NCI-H2081 treated with DMSO at 0.1 percent for 48 hours (cell line): ENCODE data around the gene PRF1.
"Not testable (repeated sequence)": the region's sequence is repeated elsewhere in the genome, so short reads cannot be mapped to it uniquely, and the experiment has no call there.

Experiments used
- DNase-seq: peaks from one replicate; lab custom pipeline; 2025; lab: John Stamatoyannopoulos, UW

The PRF1 gene

DNA sequence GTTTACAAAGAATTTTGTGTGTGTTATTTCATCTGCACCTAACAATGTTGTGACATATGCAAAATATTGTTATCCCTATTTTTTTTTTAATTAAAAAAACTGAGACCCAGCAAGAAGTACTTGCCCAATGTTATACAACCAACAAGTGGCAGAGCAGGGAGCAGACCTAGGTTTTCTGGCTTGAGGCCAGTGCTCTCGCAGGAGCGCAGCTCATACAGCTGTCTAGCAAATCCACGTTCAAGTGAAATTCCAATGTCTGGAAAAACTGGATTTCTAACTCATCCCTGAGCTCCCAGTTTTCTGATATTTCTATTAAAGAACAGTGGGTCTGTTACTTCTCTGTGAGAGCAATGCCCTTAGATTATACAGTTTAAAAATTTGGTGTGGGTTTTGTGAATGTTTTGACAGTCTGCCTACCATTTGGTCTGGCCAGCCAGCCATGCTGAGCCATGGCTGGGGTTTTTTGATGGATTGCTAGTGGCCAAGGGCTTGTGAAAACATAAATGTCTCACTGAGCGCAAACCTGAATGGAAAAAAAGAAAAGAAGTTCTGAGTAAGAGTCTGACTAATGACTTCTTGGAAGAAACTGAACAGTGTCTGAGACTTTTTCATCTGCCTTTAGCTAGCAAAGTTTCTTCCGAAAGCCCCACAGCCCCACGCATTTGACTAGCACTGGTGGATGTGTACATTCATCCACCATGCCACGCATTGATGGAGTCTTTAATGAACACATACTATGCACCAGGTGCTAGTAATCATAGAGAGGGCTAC is 15.4 kb upstream of the PRF1 start:
- DNase-seq: no peak

DNA sequence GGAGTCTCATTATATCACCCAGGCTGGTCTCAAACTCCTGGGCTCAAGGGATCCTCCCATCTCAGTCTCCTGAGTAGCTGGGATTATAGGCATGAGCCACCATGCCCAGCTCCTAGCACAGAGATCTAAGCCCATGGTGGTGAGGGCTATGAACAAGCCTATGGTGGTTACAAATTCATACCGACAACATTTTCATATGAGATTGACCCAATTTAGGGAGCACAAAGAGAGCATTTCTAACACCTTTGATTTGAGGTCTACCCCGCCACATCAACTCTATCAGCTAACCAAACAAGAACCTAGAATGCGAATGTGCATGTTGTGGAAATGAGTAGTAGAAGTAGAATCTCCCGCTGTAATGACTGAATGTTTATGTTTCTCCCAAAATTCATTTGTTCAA is 14.2 kb upstream of the PRF1 start:
- DNase-seq: no peak

- no peak for DNase-seq
Measured at GRCh38 chr10:70615784-70616522, 13.4 kb upstream of the PRF1 start.

DNA sequence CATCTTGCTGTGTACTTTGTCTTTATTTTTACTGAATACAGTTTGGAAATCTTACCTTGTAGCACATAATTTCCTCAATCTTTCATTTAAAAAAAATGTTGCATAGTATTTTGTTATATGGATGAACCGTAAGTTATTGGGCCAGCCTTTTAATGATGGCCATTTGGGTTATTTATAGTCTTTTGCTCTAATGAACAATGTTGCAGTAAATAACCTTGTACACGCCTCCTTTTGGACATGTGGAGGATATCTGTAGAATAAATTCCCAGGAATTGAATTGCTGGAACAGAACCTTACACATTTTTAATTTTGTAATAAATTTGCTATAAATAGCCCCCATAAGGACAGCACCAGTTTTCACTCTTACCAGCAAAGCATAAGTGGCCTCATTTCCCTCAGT is 12.7 kb upstream of the PRF1 start:
- DNase-seq: no peak

- DNase-seq: not testable (repeated sequence)
Measured at GRCh38 chr10:70614364-70614763, 11.8 kb upstream of the PRF1 start.

GRCh38 chr10:70613941-70614340 is 11.4 kb upstream of the PRF1 start:
- DNase-seq: no peak

DNA sequence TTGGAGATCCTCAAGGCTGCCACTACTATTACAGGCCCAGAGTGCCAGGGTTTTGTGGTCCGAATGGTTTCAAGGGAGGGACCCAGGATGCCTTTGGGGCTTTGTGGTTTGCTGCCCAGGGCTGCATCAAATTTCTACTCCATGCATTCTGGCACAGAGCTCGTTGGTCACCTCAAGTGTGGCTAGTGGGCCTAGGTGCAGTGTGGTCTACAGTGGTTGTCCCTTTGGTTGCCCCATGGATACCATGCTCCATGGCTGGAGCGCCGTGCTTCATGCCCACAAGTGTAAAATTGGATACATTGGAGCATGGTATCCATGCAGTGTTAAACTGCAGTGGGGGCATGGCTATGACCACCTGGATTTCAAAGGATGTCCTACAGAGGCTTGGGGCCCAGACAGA is 5.4 kb upstream of the PRF1 start:
- no peak for DNase-seq

DNA sequence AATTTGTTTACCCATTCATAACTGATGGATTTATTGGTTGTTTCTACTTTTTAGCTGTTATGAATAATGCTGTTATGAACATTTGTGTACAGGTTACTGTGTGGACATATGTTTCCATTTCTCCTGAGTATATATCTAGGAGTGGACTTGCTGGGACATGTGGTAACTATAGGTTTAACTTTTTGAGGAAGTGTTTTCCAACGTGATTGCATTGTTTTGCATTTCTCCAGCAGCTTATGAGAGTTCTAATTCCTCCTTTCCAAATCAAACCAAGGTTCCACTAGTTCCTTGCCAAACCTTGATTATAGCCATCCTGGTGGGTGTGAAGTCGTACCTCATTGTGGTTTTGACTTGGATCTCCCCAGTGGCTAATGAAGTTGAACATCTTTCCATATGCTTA is 2.6 kb upstream of the PRF1 start:
- no peak for DNase-seq

GRCh38 chr10:70604106-70604505 is 1.6 kb upstream of the PRF1 start:
- no peak for DNase-seq

GRCh38 chr10:70603449-70603801 is 884 bp upstream of the PRF1 start:
- DNase-seq: no peak

DNA sequence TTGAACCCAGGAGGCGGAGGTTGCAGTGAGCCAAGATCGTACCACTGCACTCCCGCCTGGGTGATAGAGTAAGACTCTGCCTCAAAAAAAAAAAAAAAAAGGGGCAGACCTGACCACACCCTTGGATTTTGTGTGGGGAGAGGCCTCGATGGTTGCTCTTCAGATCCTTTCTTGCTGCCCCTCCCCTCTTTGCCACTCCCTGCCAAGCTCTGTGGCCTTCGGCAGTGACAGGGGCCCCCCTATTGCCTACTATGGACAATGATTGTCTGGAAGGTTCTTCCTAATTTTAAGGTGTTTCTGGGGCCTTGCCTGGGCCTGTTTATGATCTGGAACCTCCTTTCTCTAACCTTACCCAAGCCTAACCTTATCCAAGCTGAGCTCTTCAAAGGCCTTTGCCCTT is 795 bp downstream of the PRF1 start:
- no peak for DNase-seq

DNA sequence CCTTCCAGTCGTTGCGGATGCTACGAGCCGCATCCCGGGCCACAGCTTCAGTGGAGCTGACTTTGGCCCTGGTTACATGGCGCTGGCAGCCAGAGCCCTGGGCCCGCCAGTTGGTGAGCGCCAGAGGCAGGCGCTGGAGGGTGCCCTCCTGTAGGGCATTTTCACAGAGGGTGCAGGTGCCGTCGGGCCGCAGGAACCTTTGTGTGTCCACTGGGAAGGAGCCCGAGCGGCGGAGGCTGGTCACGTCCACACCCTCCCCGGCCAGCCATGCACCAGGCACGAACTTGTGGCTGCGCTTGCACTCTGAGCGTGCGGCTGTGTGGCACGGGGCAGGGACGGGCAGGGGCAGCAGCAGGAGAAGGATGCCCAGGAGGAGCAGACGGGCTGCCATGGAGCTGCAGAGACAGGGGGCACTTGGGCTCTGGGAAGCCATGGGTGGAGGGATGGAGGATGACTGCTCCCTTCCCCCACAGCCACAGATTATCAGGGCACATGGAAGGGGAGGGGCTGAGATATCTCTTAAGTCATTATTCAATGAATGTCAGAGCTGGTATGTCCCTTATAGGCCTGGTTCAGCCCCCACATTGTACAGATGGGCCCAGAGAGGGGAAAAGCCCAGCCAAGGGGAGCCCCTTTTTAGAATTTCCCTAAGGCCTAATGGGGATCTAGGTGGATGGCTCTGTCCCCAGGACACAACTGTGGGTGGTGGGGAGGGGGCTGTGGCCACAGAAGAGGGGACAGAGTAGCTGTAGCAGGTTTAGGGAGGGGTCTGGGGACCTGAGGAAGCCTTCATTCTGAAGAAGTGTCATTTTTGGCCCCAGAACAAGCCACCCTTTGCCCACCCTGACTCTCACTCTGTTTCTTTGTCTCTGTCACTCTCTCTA is 1.8 kb downstream of the PRF1 start:
- no peak for DNase-seq

GRCh38 chr10:70599791-70600190 is 2.8 kb downstream of the PRF1 start:
- DNase-seq: no peak

DNA sequence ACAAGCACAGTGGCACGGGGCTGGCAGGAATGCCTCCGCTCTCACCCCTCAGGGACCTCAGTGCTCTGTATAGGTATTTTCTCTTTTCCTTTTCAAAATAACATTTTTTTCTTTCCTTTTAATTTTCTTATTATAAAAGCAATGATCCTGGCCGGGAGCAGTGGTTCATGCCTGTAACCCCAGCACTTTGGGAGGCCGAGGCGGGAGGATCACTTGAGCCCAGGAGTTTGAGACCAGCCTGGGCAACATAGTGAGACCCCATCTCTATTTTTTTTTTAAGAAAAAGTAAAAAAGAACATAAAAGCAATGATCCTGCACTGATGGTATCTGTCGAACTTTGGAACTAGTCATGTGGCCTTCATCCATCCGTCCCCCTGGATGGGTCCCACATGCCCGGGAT is 3.2 kb downstream of the PRF1 start:
- no peak for DNase-seq

- DNase-seq: no peak
Measured at GRCh38 chr10:70598857-70599295, 3.7 kb downstream of the PRF1 start.

- no peak for DNase-seq
Measured at GRCh38 chr10:70597856-70598815, 4.4 kb downstream of the PRF1 start.

GRCh38 chr10:70596860-70597809 is 5.4 kb downstream of the PRF1 start:
- DNase-seq: no peak

DNA sequence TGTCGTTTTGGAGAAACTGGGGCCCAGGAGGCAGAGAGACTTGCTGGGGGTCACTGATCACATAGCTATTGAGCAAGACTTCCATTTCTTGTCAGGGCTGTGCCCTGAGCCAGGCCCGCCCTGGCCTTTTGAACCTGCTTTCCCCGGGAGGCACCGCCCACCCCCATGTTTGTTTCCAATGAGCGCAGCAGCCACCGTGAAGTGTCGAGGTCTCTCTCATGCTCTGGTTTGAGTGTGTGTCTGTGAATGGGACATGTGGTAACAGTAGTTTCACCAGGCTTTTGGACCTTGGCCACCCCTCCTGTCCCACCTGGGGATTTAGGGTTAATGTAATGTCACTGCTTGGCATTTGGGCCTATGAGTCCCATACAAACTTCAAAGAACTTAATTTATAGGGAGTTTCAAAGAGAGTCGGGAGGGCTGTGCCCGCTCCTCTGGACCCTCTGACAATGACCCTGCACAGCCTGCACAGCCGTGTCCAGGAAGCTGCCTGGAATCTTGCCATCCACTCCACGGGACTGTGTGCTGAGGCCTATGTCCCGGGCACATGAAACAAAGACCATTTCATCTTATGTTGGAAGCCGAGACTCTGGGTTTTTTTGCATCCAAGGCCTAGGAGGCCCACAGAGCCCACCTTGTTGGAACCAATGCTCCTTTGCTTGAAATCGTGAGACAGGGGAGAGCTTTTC is 6.3 kb downstream of the PRF1 start:
- DNase-seq: no peak

GRCh38 chr10:70595566-70596016 is 7.0 kb downstream of the PRF1 start:
- no peak for DNase-seq

GRCh38 chr10:70594161-70594560 is 8.4 kb downstream of the PRF1 start:
- DNase-seq: no peak
